SU-DHL-6 (cell line): ENCODE results near the gene GEMIN5.

Experiments
- H2AFZ ChIP-seq: fragments of 200-600 bp; sonication (generic); 2 replicates; pipeline ENCODE4 v1.6.1; 2014; ENCODE audit warnings: low read depth, mild to moderate bottlenecking, moderate library complexity, mixed read lengths, antibody characterized with exemption, low read length; ENCODE audit not compliant: severe bottlenecking
- H3F3A ChIP-seq: fragments of 200-600 bp; shearing (Covaris generic); 2 replicates; pipeline ENCODE4 v1.6.0; 2016; ENCODE audit warnings: antibody characterized with exemption, mild to moderate bottlenecking; ENCODE audit not compliant: insufficient read depth
- H3K27ac ChIP-seq: fragments of 200-600 bp; sonication (generic); 2 replicates; pipeline ENCODE4 v1.5.1; 2016; ENCODE audit warnings: low read depth, mild to moderate bottlenecking, low read length, moderate library complexity, mixed read lengths
- H3K27me3 ChIP-seq: fragments of 200-600 bp; sonication (generic), shearing (Covaris generic); 2 replicates; pipeline ENCODE4 v1.6.0; 2014; ENCODE audit warnings: mild to moderate bottlenecking, low read length
- H3K36me3 ChIP-seq: fragments of 200-600 bp; sonication (generic); 2 replicates; pipeline ENCODE4 v1.6.1; 2014; ENCODE audit warnings: mild to moderate bottlenecking, low read length, mixed read lengths
- H3K4me2 ChIP-seq: fragments of 300-600, 200-600 bp; shearing (Covaris generic), sonication (generic); 2 replicates; pipeline ENCODE4 v1.6.0; 2014; ENCODE audit warnings: low read length, low read depth, mild to moderate bottlenecking; ENCODE audit not compliant: poor library complexity, severe bottlenecking
- H3K4me3 ChIP-seq: fragments of 200-600 bp; sonication (generic); 2 replicates; pipeline ENCODE4 v1.5.1; 2014; ENCODE audit warnings: antibody characterized with exemption, low read length, mild to moderate bottlenecking, mixed read lengths; ENCODE audit not compliant: insufficient read depth, poor library complexity, severe bottlenecking
- H3K79me2 ChIP-seq: fragments of 200-600 bp; sonication (generic); 2 replicates; pipeline ENCODE4 v1.6.1; 2014; ENCODE audit warnings: mild to moderate bottlenecking, low read length, moderate library complexity; ENCODE audit not compliant: insufficient read depth
- H3K9ac ChIP-seq: fragments of 200-600 bp; sonication (generic); 2 replicates; pipeline ENCODE4 v1.7.0; 2014; ENCODE audit warnings: mild to moderate bottlenecking, low read length
- H3K9me2 ChIP-seq: fragments of 200-600 bp; sonication (generic); replicated peaks from 2 replicates; pipeline ENCODE4 v1.6.1; 2014; ENCODE audit warnings: low read length; ENCODE audit not compliant: insufficient read depth
- H3K9me3 ChIP-seq: fragments of 200-600 bp; sonication (generic); 2 replicates; pipeline ENCODE4 v1.6.1; 2014; ENCODE audit warnings: low read length, mixed read lengths; ENCODE audit not compliant: insufficient read depth
- H4K20me1 ChIP-seq: fragments of 200-600 bp; sonication (generic); 2 replicates; pipeline ENCODE4 v1.6.1; 2014; ENCODE audit warnings: low read depth, mild to moderate bottlenecking, antibody characterized with exemption, low read length, moderate library complexity, mixed read lengths
- EZH2phosphoT487 ChIP-seq: fragments of 200-600 bp; sonication (generic), shearing (Covaris generic); conservative IDR thresholded peaks from 2 replicates; pipeline ENCODE4 v1.6.1; 2018; ENCODE audit warnings: mild to moderate bottlenecking, antibody characterized with exemption, low read length, moderate library complexity, mixed read lengths
- TF ChIP-seq, protein P1 (sequence below): fragments of 200-600 bp; sonication (generic); IDR thresholded peaks from one replicate; pipeline ENCODE4 v1.5.1; 2017; ENCODE audit warnings: antibody characterized with exemption, mild to moderate bottlenecking, low read length, moderate library complexity; ENCODE audit not compliant: insufficient read depth, poor library complexity, severe bottlenecking

Gene GEMIN5

DNA sequence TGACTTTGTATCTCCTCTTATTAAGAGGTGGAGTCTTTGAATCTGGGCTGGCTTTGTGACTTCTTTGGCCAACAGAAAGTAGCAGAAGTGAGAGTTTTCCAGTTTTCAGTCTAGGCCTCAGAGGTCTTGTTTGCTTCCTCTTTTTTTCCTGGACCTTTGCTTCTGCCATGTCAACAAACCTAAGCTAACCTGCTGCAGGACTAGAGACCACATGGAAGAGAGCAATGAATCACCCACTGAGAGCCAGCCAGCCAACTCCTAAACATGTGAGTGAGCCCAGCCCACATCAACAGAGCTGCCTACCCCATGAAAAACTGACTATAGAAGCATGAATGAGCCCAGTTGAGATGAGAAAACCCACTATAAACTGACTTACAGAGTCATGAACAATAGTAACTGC is 32.7 kb upstream of the GEMIN5 start:
- H3K27ac ChIP-seq, result no peak overlapping the region
- no peak overlapping the region for H3K9ac ChIP-seq
- peaks cover 12% of the 10 kb centered on the region; the same call in 1 of the 2 replicates for H3K36me3 ChIP-seq
- no peaks in the 10 kb centered on the region for H3F3A ChIP-seq
- TF ChIP-seq, protein P1, sequence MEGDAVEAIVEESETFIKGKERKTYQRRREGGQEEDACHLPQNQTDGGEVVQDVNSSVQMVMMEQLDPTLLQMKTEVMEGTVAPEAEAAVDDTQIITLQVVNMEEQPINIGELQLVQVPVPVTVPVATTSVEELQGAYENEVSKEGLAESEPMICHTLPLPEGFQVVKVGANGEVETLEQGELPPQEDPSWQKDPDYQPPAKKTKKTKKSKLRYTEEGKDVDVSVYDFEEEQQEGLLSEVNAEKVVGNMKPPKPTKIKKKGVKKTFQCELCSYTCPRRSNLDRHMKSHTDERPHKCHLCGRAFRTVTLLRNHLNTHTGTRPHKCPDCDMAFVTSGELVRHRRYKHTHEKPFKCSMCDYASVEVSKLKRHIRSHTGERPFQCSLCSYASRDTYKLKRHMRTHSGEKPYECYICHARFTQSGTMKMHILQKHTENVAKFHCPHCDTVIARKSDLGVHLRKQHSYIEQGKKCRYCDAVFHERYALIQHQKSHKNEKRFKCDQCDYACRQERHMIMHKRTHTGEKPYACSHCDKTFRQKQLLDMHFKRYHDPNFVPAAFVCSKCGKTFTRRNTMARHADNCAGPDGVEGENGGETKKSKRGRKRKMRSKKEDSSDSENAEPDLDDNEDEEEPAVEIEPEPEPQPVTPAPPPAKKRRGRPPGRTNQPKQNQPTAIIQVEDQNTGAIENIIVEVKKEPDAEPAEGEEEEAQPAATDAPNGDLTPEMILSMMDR, result no peak
- TF ChIP-seq EZH2phosphoT487, result no peak
- no peak overlapping the region for H2AFZ ChIP-seq
- no peaks in the 10 kb centered on the region for H3K9me3 ChIP-seq
- no peaks in the 10 kb centered on the region for H3K9me2 ChIP-seq
- H3K27me3 ChIP-seq, result no peaks in the 10 kb centered on the region
- H3K4me3 ChIP-seq, result no peak overlapping the region
- no peaks in the 10 kb centered on the region for H3K79me2 ChIP-seq
- no peaks in the 10 kb centered on the region for H4K20me1 ChIP-seq
- H3K4me2 ChIP-seq, result no peak overlapping the region

DNA sequence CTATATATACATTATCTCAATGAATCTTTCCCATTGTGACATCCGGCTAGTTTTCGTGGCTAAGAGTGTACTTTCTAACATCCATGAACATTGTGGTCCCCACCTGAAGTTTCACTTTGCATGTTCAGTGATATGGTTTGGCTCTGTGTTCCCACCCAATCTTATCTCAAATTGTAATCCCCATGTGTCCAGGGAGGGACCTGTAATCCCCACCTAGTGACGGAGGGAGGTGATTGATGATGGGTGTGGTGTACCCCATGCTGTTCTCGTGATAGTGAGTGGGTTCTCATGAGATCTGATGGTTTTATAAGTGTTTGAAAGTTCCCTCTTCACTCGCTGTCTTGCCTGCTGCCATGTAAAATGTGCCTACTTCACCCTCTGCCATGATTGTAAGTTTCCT is 30.9 kb upstream of the GEMIN5 start:
- H3K4me2 ChIP-seq, result no peak overlapping the region
- TF ChIP-seq, protein P1, result no peak
- TF ChIP-seq EZH2phosphoT487, result no peak
- H3K36me3 ChIP-seq, result peaks cover 12% of the 10 kb centered on the region; the same call in 1 of the 2 replicates
- H3K27ac ChIP-seq, result no peak overlapping the region
- no peaks in the 10 kb centered on the region for H3K79me2 ChIP-seq
- H2AFZ ChIP-seq, result no peak overlapping the region
- H3K27me3 ChIP-seq, result no peaks in the 10 kb centered on the region
- H3K9ac ChIP-seq, result no peak overlapping the region
- H3K9me2 ChIP-seq, result no peaks in the 10 kb centered on the region
- H3F3A ChIP-seq, result no peaks in the 10 kb centered on the region
- H3K9me3 ChIP-seq, result no peaks in the 10 kb centered on the region
- H4K20me1 ChIP-seq, result no peaks in the 10 kb centered on the region
- H3K4me3 ChIP-seq, result no peak overlapping the region

DNA sequence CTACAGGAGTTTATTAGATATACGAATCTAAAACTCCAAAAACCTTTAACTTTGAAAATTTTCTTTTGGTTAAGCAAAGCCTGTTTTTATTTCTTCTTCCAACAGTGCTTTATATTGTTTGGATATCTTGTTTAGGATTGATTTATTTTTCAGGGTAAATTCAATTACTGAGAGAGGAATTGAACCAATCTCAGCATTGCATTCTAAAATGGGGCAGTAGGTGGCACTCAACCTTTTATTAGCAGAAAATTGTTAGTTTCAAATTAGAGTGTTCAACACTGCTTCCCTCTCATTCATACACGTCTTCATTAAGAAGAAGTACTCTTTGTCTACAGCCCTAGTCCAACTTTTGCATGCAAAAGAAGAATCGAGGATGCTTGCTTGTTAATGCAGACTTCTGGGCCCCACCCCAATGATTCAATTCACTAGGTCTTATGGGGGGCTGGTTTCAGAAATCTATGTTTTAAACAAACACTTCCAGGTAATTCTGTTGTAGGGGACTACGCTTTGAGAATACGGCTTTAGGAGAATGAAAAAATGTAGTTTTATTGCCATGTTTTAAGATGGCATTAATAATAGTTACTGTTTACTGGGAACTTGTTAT is 29.5 kb upstream of the GEMIN5 start:
- Histone ChIP-seq H3K9ac (no peak overlapping the region), H3K27me3 (no peaks in the 10 kb centered on the region), H3K79me2 (no peaks in the 10 kb centered on the region), H2AFZ (no peak overlapping the region), H3F3A (no peaks in the 10 kb centered on the region), H3K4me2 (no peak overlapping the region), H4K20me1 (no peaks in the 10 kb centered on the region), H3K4me3 (no peak overlapping the region), H3K36me3 (peaks cover 16% of the 10 kb centered on the region; the same call in 1 of the 2 replicates), H3K27ac (no peak overlapping the region), H3K9me3 (no peaks in the 10 kb centered on the region), H3K9me2 (no peaks in the 10 kb centered on the region)
- no peak for TF ChIP-seq EZH2phosphoT487
- TF ChIP-seq, protein P1, result peak; percentile 29
